A549 (cell line): ENCODE measurements around the gene ATP6V1B1. TPM values are rescaled to one million over a fixed set of nuclear protein-coding genes. Genes with fewer than 3 reads are reported as not detected.

Experiments
- ATAC-seq, 2 experiments: fragments of 200-7000 bp in 1 of 2; fragments of >200 bp in 1 of 2; cut with Nextera tagmentation in 1 of 2; cut with Tn5 transposase in 1 of 2; 3 replicates each; pipeline versions ENCODE4 v1.8.0 to v1.9.1; 2018 to 2020; ENCODE audit warnings: mild to moderate bottlenecking in 1 of 2, moderate library complexity in 1 of 2
- CTCF ChIA-PET: fragments of 300-600 bp; sonication (Branson Sonifier 250); formaldehyde crosslinking; extraction: SDS; loops from one replicate; lab custom pipeline; 2021; ENCODE audit warnings: antibody characterized with exemption, inconsistent platforms; lab: Yijun Ruan, JAX
- POLR2A ChIA-PET: fragments of 350-600 bp; formaldehyde crosslinking; extraction: SDS; loops from one replicate; lab custom pipeline; 2021; ENCODE audit warnings: antibody characterized with exemption, inconsistent platforms; lab: Yijun Ruan, JAX
- DNase-seq, 2 experiments: peaks; one replicate each; pipeline versions ENCODE4 v3.0.0 to v3.0.0-alpha.2; 2011 to 2016; ENCODE audit warnings: low read depth in 1 of 2, low spot score in 1 of 2
- FAIRE-seq: peaks from 2 replicates; lab custom pipeline; 2011; peaks lifted over from hg19 to GRCh38; lab: Jason Lieb, UNC
- H3K27ac ChIP-seq, 2 experiments: fragments of >200 bp; sonication (Bioruptor Twin); formaldehyde crosslinking; 3 replicates each; pipeline ENCODE4 v1.5.1; 2016 to 2017
- H3K4me1 ChIP-seq: fragments of >200 bp; sonication (Bioruptor Twin); formaldehyde crosslinking; 3 replicates; pipeline ENCODE4 v1.6.1; 2016
- H3K4me2 ChIP-seq: fragments of >200 bp; sonication (Bioruptor Twin); formaldehyde crosslinking; 3 replicates; pipeline ENCODE4 v1.6.1; 2016
- H3K4me3 ChIP-seq: fragments of >200 bp; sonication (Bioruptor Twin); formaldehyde crosslinking; 3 replicates; pipeline ENCODE4 v1.5.1; 2016
- H3K9me3 ChIP-seq: fragments of >200 bp; sonication (Bioruptor Twin); formaldehyde crosslinking; 3 replicates; pipeline ENCODE4 v1.6.1; 2016
- BHLHE40 ChIP-seq: IDR thresholded peaks from 2 replicates; pipeline ENCODE4 v1.6.1; 2012; ENCODE audit warnings: low read depth, low read length, inconsistent platforms
- CEBPB ChIP-seq, 2 experiments: fragments of >200 bp in 1 of 2; sonication (Bioruptor Twin) in 1 of 2; formaldehyde crosslinking in 1 of 2; IDR thresholded peaks; 2 replicates each; pipeline ENCODE4 v1.6.1; 2012 to 2016
- CHD4 ChIP-seq: fragments of 200-600 bp; sonication (generic); IDR thresholded peaks from 2 replicates; pipeline ENCODE4 v1.6.1; 2016; ENCODE audit warnings: antibody characterized with exemption, mild to moderate bottlenecking, borderline replicate concordance
- EHMT2 ChIP-seq: fragments of 200-600 bp; sonication (generic); IDR thresholded peaks from 2 replicates; pipeline ENCODE4 v1.6.1; 2016; ENCODE audit warnings: antibody characterized with exemption, low read depth, mild to moderate bottlenecking, moderate library complexity
- FOSL2 ChIP-seq, 2 experiments: fragments of 450-650 bp in 1 of 2; fragments of >200 bp in 1 of 2; sonication (Bioruptor Twin) in 1 of 2; formaldehyde crosslinking; IDR thresholded peaks; 2 replicates each; pipeline versions ENCODE4 v1.5.0 to v1.6.1; 2016 to 2020; ENCODE audit warnings: mild to moderate bottlenecking in 1 of 2, moderate library complexity in 1 of 2
- HEYL ChIP-seq: fragments of 250-450 bp; sonication (Bioruptor Pico); IDR thresholded peaks from 2 replicates; pipeline ENCODE4 v1.8.0; 2021; ENCODE audit warnings: mild to moderate bottlenecking, moderate library complexity
- JUN ChIP-seq, 2 experiments: fragments of >200 bp; sonication (Bioruptor Twin); formaldehyde crosslinking; IDR thresholded peaks; 2 replicates in 1 of 2; 3 replicates in 1 of 2; pipeline ENCODE4 v1.6.1; 2016 to 2017
- JUNB ChIP-seq: fragments of >200 bp; sonication (Bioruptor Twin); formaldehyde crosslinking; IDR thresholded peaks from 2 replicates; pipeline ENCODE4 v1.6.1; 2016
- KDM1A ChIP-seq: fragments of 200-600 bp; sonication (generic); IDR thresholded peaks from 2 replicates; pipeline ENCODE4 v1.6.1; 2016; ENCODE audit warnings: low read depth, mild to moderate bottlenecking
- KDM5A ChIP-seq: fragments of 200-600 bp; sonication (generic); IDR thresholded peaks from 2 replicates; pipeline ENCODE4 v1.6.1; 2016; ENCODE audit warnings: antibody characterized with exemption, mild to moderate bottlenecking
- PHF8 ChIP-seq: fragments of 200-600 bp; sonication (generic); IDR thresholded peaks from 2 replicates; pipeline ENCODE4 v1.6.1; 2016; ENCODE audit warnings: low read depth, mild to moderate bottlenecking, antibody characterized with exemption, moderate library complexity, borderline replicate concordance
- POLR2AphosphoS2 ChIP-seq: conservative IDR thresholded peaks from 2 replicates; pipeline ENCODE4 v1.6.1; 2012; ENCODE audit warnings: low read length, improper control_type of control experiment, inconsistent platforms
- RFX5 ChIP-seq: fragments of 450-650 bp; IDR thresholded peaks from 2 replicates; pipeline ENCODE4 v1.7.1; 2014; ENCODE audit warnings: antibody characterized with exemption, mild to moderate bottlenecking, moderate library complexity
- ZFP36 ChIP-seq: fragments of 450-650 bp; IDR thresholded peaks from 2 replicates; pipeline ENCODE4 v1.6.1; 2014; ENCODE audit warnings: borderline replicate concordance; ENCODE audit not compliant: partially characterized antibody
- ZNF302 ChIP-seq: fragments of 250-450 bp; sonication (Bioruptor Pico); IDR thresholded peaks from 2 replicates; pipeline ENCODE4 v1.9.0; 2021; ENCODE audit warnings: inconsistent platforms, mild to moderate bottlenecking, moderate library complexity
- WGBS: methylation state at CpG from one replicate; pipeline ENCODE4 v1.1.6; 2017; ENCODE audit errors: missing lambda C conversion rate; 5-methylcytosine and 5-hydroxymethylcytosine counted together
- polyA plus RNA-seq, 4 experiments: library from polyadenylated mRNA; depleted of rRNA in 3 of 4; stranded (reverse); fragments of >200 nt; fragmentation: RNase III in 1 of 4; extraction: RNeasy Plus Mini Kit Qiagen cat#74134 plus additional on column Dnase treatment in 1 of 4; gene quantifications; 2 replicates in 3 of 4; 3 replicates in 1 of 4; pipeline ENCODE4 v1.2.3, GENCODE V29; 2011 to 2017
- TF ChIP-seq, protein P1 (sequence below): fragments of 450-650 bp; IDR thresholded peaks from 2 replicates; pipeline ENCODE4 v1.6.1; 2014; ENCODE audit warnings: antibody characterized with exemption
- TF ChIP-seq, protein P2 (sequence below): fragments of 250-450 bp; sonication (Bioruptor Pico); IDR thresholded peaks from 2 replicates; pipeline ENCODE4 v1.5.0; 2021; ENCODE audit warnings: mild to moderate bottlenecking, moderate library complexity, borderline replicate concordance
- TF ChIP-seq, protein P3 (sequence below): IDR thresholded peaks from 2 replicates; pipeline ENCODE4 v1.6.1; 2012
- TF ChIP-seq, protein P4 (sequence below): IDR thresholded peaks from 2 replicates; pipeline ENCODE4 v1.6.1; 2012

The ATP6V1B1 gene
- polyA plus RNA-seq, 2 of the 4 experiments (the other 2 are of a cell fraction): 1.9 to 2.5 TPM

DNA sequence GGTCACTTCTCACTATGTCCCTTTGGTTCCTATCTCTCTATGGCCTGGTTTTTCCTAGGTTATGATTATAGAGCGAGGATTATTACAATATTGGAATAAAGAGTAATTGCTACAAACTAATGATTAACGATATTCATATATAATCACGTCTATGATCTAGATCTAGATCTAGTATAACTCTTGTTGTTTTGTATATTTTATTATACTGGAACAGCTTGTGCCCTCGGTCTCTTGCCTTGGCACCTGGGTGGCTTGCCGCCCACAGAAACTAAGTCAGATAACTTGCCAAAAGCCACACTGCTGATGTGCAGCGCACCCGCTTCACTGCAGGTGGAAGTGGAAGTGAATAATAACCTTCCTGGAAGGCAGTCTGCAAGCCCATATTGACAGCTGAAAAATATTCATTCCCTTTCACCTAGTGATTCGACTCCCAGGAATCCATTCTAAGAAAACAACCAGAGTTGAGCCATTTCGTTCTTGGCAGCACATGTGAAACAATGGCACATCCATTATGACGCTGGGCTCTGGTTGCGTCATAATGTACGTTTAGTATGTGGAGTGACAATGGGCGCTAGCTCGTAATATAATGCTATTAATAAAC lies 42.0 kb downstream of the ATP6V1B1 start:
- WGBS: 50% methylated on average over 14 of the region's 14 CpGs
- Histone ChIP-seq H3K27ac (no peak overlapping the region), H3K9me3 (no peaks in the 10 kb centered on the region), H3K4me1 (peaks cover 8% of the 10 kb centered on the region; the same call in 1 of the 3 replicates), H3K4me3 (peak overlapping the region; percentile 55; the same call in 1 of the 3 replicates), H3K4me2 (peak overlapping the region; percentile 76; the same call in 2 of the 3 replicates)
- ChIA-PET CTCF (interaction anchor here (0.6 to 11.6 kb wide), 18 partner anchors 10 to 1932 kb away, joined by 3 to 171 read pairs (median 4); partner anchors contain the start of gene FIGLA), POLR2A (interaction anchor here (0.6 kb wide), 1 partner anchor 99 kb away, joined by 3 read pairs; no protein-coding TSS in a partner anchor)
- ATAC-seq (no peak), FAIRE-seq (no peak), DNase-seq (no peak)
- TF ChIP-seq CEBPB (IDR thresholded peaks at IDR 0.05) (peak; percentile 52 to 63; a peak in 3 of 4 replicates), ZNF302 (no peak)

DNA sequence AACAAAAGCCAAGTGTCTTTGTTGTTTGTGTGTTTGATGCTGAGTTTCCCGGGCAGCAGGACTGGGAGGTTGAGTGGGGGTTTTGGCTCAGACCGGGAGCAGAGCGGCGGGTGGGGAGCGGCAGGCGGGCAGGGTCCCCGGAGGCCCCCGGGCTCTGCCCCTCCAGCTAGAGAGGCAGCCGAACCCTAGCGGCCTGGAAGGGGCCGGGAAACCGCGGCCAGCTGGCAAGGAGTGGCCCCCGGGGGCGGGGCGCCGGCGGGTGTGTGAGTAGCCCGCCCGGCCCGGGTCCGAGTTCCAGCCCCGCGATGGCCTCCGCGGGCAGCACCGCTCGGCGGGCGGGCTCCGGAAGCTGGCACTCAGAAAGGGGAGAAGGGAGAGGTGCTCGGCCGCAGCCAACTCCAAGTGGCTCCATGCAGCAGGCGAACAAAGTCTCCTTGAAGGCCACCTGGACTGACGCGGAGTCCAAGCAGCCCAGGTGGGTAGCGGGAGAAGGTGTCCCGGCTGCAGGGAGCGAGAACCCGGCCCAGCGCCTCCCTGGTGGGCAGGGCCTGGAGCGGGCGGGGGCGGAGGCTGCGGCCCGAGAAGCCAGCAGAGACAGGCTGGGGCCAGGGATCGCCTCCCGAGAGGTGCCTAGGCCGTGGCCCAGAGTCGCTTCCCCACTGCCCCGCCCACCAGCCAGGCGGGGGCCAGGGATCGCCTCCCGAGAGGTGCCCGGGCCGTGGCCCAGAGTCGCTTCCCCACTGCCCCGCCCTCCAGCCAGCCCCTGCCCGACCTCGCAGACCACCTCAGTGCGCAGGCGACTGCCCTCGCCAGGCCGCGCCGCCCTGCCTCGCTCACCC lies 42.9 kb downstream of the ATP6V1B1 start, which contains the start of gene ANKRD53:
Gene ANKRD53 (plus strand): TSS at position 290 of the 839 bp plus-strand sequence. CDS start 16 bp downstream, at position 306.
- no peak for FAIRE-seq
- DNase-seq: no peak
- Histone ChIP-seq H3K4me1 (peaks cover 8% of the 10 kb centered on the region; the same call in 1 of the 3 replicates), H3K9me3 (no peaks in the 10 kb centered on the region)
- WGBS: 92% methylated on average over 57 of the region's 67 CpGs
- CTCF ChIA-PET: interaction anchor here (0.6 to 11.6 kb wide), 14 partner anchors 15 to 1931 kb away, joined by 3 to 171 read pairs (median 4); partner anchors contain the start of gene FIGLA
- TF ChIP-seq KDM1A (no peak), KDM5A (no peak), CEBPB (IDR thresholded peaks at IDR 0.05) (no peak), HEYL (CRISPR knock-in tag) (no peak), BHLHE40 (no peak), POLR2AphosphoS2 (no peak), EHMT2 (no peak), CHD4 (no peak), FOSL2 (IDR thresholded peaks at IDR 0.05) (no peak), FOSL2 (CRISPR knock-in tag; IDR thresholded peaks at IDR 0.05) (no peak), RFX5 (no peak), JUN (IDR thresholded peaks at IDR 0.05) (no peak), JUNB (no peak), ZFP36 (no peak), PHF8 (no peak)
- TF ChIP-seq, protein P1, sequence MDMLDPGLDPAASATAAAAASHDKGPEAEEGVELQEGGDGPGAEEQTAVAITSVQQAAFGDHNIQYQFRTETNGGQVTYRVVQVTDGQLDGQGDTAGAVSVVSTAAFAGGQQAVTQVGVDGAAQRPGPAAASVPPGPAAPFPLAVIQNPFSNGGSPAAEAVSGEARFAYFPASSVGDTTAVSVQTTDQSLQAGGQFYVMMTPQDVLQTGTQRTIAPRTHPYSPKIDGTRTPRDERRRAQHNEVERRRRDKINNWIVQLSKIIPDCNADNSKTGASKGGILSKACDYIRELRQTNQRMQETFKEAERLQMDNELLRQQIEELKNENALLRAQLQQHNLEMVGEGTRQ: no peak
- TF ChIP-seq, protein P2, sequence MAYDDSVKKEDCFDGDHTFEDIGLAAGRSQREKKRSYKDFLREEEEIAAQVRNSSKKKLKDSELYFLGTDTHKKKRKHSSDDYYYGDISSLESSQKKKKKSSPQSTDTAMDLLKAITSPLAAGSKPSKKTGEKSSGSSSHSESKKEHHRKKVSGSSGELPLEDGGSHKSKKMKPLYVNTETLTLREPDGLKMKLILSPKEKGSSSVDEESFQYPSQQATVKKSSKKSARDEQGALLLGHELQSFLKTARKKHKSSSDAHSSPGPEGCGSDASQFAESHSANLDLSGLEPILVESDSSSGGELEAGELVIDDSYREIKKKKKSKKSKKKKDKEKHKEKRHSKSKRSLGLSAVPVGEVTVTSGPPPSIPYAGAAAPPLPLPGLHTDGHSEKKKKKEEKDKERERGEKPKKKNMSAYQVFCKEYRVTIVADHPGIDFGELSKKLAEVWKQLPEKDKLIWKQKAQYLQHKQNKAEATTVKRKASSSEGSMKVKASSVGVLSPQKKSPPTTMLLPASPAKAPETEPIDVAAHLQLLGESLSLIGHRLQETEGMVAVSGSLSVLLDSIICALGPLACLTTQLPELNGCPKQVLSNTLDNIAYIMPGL (CRISPR knock-in tag): no peak
- TF ChIP-seq, protein P3, sequence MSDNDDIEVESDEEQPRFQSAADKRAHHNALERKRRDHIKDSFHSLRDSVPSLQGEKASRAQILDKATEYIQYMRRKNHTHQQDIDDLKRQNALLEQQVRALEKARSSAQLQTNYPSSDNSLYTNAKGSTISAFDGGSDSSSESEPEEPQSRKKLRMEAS: no peak
- TF ChIP-seq, protein P4, sequence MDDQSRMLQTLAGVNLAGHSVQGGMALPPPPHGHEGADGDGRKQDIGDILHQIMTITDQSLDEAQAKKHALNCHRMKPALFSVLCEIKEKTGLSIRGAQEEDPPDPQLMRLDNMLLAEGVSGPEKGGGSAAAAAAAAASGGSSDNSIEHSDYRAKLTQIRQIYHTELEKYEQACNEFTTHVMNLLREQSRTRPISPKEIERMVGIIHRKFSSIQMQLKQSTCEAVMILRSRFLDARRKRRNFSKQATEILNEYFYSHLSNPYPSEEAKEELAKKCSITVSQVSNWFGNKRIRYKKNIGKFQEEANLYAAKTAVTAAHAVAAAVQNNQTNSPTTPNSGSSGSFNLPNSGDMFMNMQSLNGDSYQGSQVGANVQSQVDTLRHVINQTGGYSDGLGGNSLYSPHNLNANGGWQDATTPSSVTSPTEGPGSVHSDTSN: no peak
- TF ChIP-seq, all 56 proteins: peak for 0
- H3K4me2 ChIP-seq: no peak within 1 kb of the TSS; the same call in 1 of the 3 replicates
- no peak within 1 kb of the TSS for H3K27ac ChIP-seq
- POLR2A ChIA-PET: interaction anchor here (0.6 kb wide), 1 partner anchor 98 kb away, joined by 3 read pairs; no protein-coding TSS in a partner anchor
- no peak within 1 kb of the TSS; the same call in 2 of the 3 replicates for H3K4me3 ChIP-seq
- ATAC-seq: no peak
